ENCODE measurements around the gene PPP4R3A. TPM values are rescaled to one million over a fixed set of nuclear protein-coding genes. Genes with fewer than 3 reads are reported as not detected.

PPP4R3A gene
- total RNA-seq, 1 experiment from 2014 or later: 74.4 TPM

DNA sequence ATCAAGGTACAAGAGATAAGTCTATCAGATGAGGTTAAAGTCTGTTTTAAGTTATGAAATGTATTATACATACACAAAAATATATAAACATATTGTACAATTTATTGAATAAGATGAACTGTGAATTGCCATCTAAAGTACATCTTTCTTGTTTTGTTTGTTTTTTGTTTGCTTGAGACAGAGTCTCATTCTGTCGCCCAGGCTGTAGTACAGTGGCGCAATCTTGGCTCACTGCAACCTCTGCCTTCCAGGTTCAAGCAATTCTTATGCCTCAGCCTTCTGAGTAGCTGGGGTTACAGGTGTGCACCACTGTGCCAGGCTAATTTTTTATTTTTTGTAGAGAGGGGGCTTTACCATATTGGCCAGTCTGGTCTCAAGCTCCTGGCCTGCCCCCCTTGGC lies 10.0 kb upstream of the PPP4R3A start:
- DNase-seq (no peak), ATAC-seq (no peak)
- no peaks in the 10 kb centered on the region for H3K9me2 ChIP-seq (replicated peaks; ENCODE audit: low read length)
- no peaks in the 10 kb centered on the region for H3F3A ChIP-seq (ENCODE audit: low read length, unreplicated experiment)
- intact Hi-C loops (cut with micrococcal nuclease): no loop called here
- H3K9ac ChIP-seq (ENCODE audit: low read length): no peak overlapping the region
- no peaks in the 10 kb centered on the region for H4K20me1 ChIP-seq (ENCODE audit: low read length)
- H3K79me2 ChIP-seq (ENCODE audit: low read length): no peaks in the 10 kb centered on the region
- H3K36me3 ChIP-seq (ENCODE audit: low read depth, low read length): no peaks in the 10 kb centered on the region
- no peak overlapping the region for H3K4me2 ChIP-seq (ENCODE audit: low read length)
- no TSS peak for BruUV-seq (replicated peaks)
- TF ChIP-seq, protein P1, sequence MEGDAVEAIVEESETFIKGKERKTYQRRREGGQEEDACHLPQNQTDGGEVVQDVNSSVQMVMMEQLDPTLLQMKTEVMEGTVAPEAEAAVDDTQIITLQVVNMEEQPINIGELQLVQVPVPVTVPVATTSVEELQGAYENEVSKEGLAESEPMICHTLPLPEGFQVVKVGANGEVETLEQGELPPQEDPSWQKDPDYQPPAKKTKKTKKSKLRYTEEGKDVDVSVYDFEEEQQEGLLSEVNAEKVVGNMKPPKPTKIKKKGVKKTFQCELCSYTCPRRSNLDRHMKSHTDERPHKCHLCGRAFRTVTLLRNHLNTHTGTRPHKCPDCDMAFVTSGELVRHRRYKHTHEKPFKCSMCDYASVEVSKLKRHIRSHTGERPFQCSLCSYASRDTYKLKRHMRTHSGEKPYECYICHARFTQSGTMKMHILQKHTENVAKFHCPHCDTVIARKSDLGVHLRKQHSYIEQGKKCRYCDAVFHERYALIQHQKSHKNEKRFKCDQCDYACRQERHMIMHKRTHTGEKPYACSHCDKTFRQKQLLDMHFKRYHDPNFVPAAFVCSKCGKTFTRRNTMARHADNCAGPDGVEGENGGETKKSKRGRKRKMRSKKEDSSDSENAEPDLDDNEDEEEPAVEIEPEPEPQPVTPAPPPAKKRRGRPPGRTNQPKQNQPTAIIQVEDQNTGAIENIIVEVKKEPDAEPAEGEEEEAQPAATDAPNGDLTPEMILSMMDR (conservative IDR thresholded peaks at IDR 0.05; ENCODE audit: low read depth, low read length): no peak
- TF ChIP-seq EZH2phosphoT487 (IDR thresholded peaks at IDR 0.05; ENCODE audit: borderline replicate concordance, low read length): no peak
- TF ChIP-seq EZH2 (IDR thresholded peaks at IDR 0.05; ENCODE audit: low read length, unreplicated experiment): no peak
- no peak overlapping the region for H2AFZ ChIP-seq (ENCODE audit: low read length)
- H3K4me3 ChIP-seq (ENCODE audit: low read length): no peak overlapping the region
- ChIA-PET POLR2A (ENCODE audit: unreplicated experiment) (no interaction called here), CTCF (no interaction called here)
- no peaks in the 10 kb centered on the region for H3K27me3 ChIP-seq (ENCODE audit: low read length)
- no peaks in the 10 kb centered on the region for H3K9me3 ChIP-seq (ENCODE audit: low read length)
- no peak overlapping the region for H3K27ac ChIP-seq (ENCODE audit: low read length)
- no peaks in the 10 kb centered on the region for H3K4me1 ChIP-seq (ENCODE audit: insufficient read depth, low read length)

DNA sequence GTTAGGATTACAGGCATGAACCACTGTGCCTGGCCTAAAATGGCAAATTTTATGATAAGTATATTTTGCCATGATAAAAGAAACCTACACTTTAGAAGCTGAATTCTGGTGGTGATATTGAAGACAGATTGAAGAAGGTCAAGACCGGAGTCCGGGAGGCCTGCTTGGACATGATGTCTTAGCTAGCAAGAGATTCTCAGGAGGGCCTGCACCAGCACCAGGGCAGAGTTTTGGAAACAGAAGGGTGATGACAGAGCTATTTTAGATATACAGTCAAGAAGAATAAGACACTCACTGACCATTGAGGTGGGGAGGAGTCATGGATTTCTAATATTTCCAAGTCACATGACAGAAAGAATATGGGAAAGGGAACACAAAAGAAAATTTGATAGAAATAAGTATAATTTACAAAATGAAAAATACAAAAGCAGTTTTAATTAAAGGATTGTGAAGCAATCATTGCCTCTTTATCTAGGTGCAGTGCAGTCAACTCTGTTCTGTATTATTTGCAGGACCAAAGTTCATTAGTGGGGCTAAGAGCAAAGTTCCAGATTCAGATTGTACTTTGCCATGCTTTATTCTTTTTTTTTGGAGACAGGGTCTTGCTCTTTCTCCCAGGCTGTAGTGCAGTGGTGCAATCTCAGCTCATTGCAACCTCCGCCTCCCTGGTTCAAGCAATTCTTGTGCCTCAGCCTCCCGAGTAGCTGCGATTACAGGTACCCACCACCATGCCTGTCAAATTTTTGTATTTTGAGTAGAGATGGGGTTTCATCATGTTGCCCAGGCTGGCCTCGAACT lies 9.3 kb upstream of the PPP4R3A start:
- intact Hi-C loops (cut with micrococcal nuclease): no loop called here
- no peaks in the 10 kb centered on the region for H3K9me3 ChIP-seq (ENCODE audit: low read length)
- no peak for TF ChIP-seq EZH2phosphoT487 (IDR thresholded peaks at IDR 0.05; ENCODE audit: borderline replicate concordance, low read length)
- TF ChIP-seq, protein P1 (conservative IDR thresholded peaks at IDR 0.05; ENCODE audit: low read depth, low read length): no peak
- no peak for TF ChIP-seq EZH2 (IDR thresholded peaks at IDR 0.05; ENCODE audit: low read length, unreplicated experiment)
- H2AFZ ChIP-seq (ENCODE audit: low read length): no peak overlapping the region
- no peaks in the 10 kb centered on the region for H3K27me3 ChIP-seq (ENCODE audit: low read length)
- BruUV-seq (replicated peaks): no TSS peak
- no peak overlapping the region for H3K4me2 ChIP-seq (ENCODE audit: low read length)
- no peak overlapping the region for H3K4me3 ChIP-seq (ENCODE audit: low read length)
- no peak overlapping the region for H3K27ac ChIP-seq (ENCODE audit: low read length)
- no peaks in the 10 kb centered on the region for H3K4me1 ChIP-seq (ENCODE audit: insufficient read depth, low read length)
- ChIA-PET POLR2A (ENCODE audit: unreplicated experiment) (no interaction called here), CTCF (no interaction called here)
- H3K9me2 ChIP-seq (replicated peaks; ENCODE audit: low read length): no peaks in the 10 kb centered on the region
- no peaks in the 10 kb centered on the region for H3K36me3 ChIP-seq (ENCODE audit: low read depth, low read length)
- ATAC-seq (no peak), DNase-seq (no peak)
- H3K79me2 ChIP-seq (ENCODE audit: low read length): no peaks in the 10 kb centered on the region
- no peaks in the 10 kb centered on the region for H3F3A ChIP-seq (ENCODE audit: low read length, unreplicated experiment)
- no peaks in the 10 kb centered on the region for H4K20me1 ChIP-seq (ENCODE audit: low read length)
- H3K9ac ChIP-seq (ENCODE audit: low read length): no peak overlapping the region

- H2AFZ ChIP-seq (ENCODE audit: low read length): no peak overlapping the region
- no peak overlapping the region for H3K4me3 ChIP-seq (ENCODE audit: low read length)
- ATAC-seq (no peak), DNase-seq (no peak)
- no peaks in the 10 kb centered on the region for H4K20me1 ChIP-seq (ENCODE audit: low read length)
- no TSS peak for BruUV-seq (replicated peaks)
- H3F3A ChIP-seq (ENCODE audit: low read length, unreplicated experiment): no peaks in the 10 kb centered on the region
- H3K27me3 ChIP-seq (ENCODE audit: low read length): no peaks in the 10 kb centered on the region
- ChIA-PET POLR2A (ENCODE audit: unreplicated experiment) (no interaction called here), CTCF (no interaction called here)
- intact Hi-C loops (cut with micrococcal nuclease): no loop called here
- no peak overlapping the region for H3K4me2 ChIP-seq (ENCODE audit: low read length)
- no peaks in the 10 kb centered on the region for H3K4me1 ChIP-seq (ENCODE audit: insufficient read depth, low read length)
- H3K9ac ChIP-seq (ENCODE audit: low read length): no peak overlapping the region
- TF ChIP-seq EZH2phosphoT487 (IDR thresholded peaks at IDR 0.05; ENCODE audit: borderline replicate concordance, low read length): no peak
- TF ChIP-seq, protein P1 (conservative IDR thresholded peaks at IDR 0.05; ENCODE audit: low read depth, low read length): no peak
- no peak for TF ChIP-seq EZH2 (IDR thresholded peaks at IDR 0.05; ENCODE audit: low read length, unreplicated experiment)
- H3K9me3 ChIP-seq (ENCODE audit: low read length): no peaks in the 10 kb centered on the region
- no peaks in the 10 kb centered on the region for H3K79me2 ChIP-seq (ENCODE audit: low read length)
- H3K9me2 ChIP-seq (replicated peaks; ENCODE audit: low read length): no peaks in the 10 kb centered on the region
- H3K27ac ChIP-seq (ENCODE audit: low read length): no peak overlapping the region
- no peaks in the 10 kb centered on the region for H3K36me3 ChIP-seq (ENCODE audit: low read depth, low read length)
Observed at GRCh38 chr14:91516663-91517388, 6.7 kb upstream of the PPP4R3A start.

Measured in PC-3 (cell line).